PC-3 (cell line): ENCODE results near the gene KRTAP6-3. TPM values are rescaled to one million over a fixed set of nuclear protein-coding genes. Genes with fewer than 3 reads are reported as not detected.

Experiments
- ATAC-seq: fragments of 200-7000 bp; cut with Tn5 transposase; 2 replicates; pipeline ENCODE4 v1.9.1; 2020; ENCODE audit warnings: mild to moderate bottlenecking, moderate library complexity
- BruUV-seq: library from RNA; stranded (reverse); fragments of 400-500 nt; replicated peaks from 2 replicates; lab custom pipeline; 2021; lab: Mats Ljungman, UMichigan
- CTCF ChIA-PET: fragments of 300-600 bp; sonication (Branson Sonifier 250); formaldehyde crosslinking; loops from one replicate; lab custom pipeline; 2022; ENCODE audit warnings: antibody characterized with exemption; lab: Charles Lee
- POLR2A ChIA-PET: fragments of 300-600 bp; sonication (Branson Sonifier 250); formaldehyde crosslinking; loops from one replicate; lab custom pipeline; 2022; ENCODE audit warnings: antibody characterized with exemption; ENCODE audit not compliant: unreplicated experiment; lab: Charles Lee
- DNase-seq: peaks from one replicate; pipeline ENCODE4 v3.0.0-alpha.2; 2015
- H2AFZ ChIP-seq: fragments of 300-600 bp; sonication (generic); 2 replicates; pipeline ENCODE4 v1.6.0; 2016; ENCODE audit warnings: antibody characterized with exemption, low read length
- H3F3A ChIP-seq: fragments of 300-600 bp; sonication (generic); one replicate; pipeline ENCODE4 v1.6.0; 2017; ENCODE audit warnings: antibody characterized with exemption, low read length, control low read depth, mild to moderate bottlenecking; ENCODE audit not compliant: unreplicated experiment
- H3K27ac ChIP-seq: fragments of 300-600 bp; sonication (generic); 2 replicates; pipeline ENCODE4 v1.5.1; 2016; ENCODE audit warnings: mild to moderate bottlenecking, low read length
- H3K27me3 ChIP-seq: fragments of 300-600 bp; sonication (generic); 2 replicates; pipeline ENCODE4 v1.6.1; 2016; ENCODE audit warnings: low read length, mixed read lengths
- H3K36me3 ChIP-seq: fragments of 300-600 bp; sonication (generic); 2 replicates; pipeline ENCODE4 v1.6.1; 2016; ENCODE audit warnings: low read depth, mixed run types, low read length, mixed read lengths
- H3K4me1 ChIP-seq: fragments of 300-600 bp; sonication (generic); 2 replicates; pipeline ENCODE4 v1.5.1; 2016; ENCODE audit warnings: low read length; ENCODE audit not compliant: insufficient read depth
- H3K4me2 ChIP-seq: fragments of 300-600 bp; sonication (generic); 2 replicates; pipeline ENCODE4 v1.6.0; 2016; ENCODE audit warnings: low read length
- H3K4me3 ChIP-seq: fragments of 300-600 bp; sonication (generic); 2 replicates; pipeline ENCODE4 v1.5.1; 2016; ENCODE audit warnings: mild to moderate bottlenecking, low read length, mixed read lengths
- H3K79me2 ChIP-seq: fragments of 300-600 bp; sonication (generic); 2 replicates; pipeline ENCODE4 v1.6.1; 2017; ENCODE audit warnings: low read length, mixed read lengths
- H3K9ac ChIP-seq: fragments of 300-600 bp; sonication (generic); 2 replicates; pipeline ENCODE4 v1.6.0; 2016; ENCODE audit warnings: mild to moderate bottlenecking, low read length
- H3K9me2 ChIP-seq: fragments of 300-600 bp; sonication (generic); replicated peaks from 2 replicates; pipeline ENCODE4 v1.6.1; 2016; ENCODE audit warnings: mixed run types, low read length, mixed read lengths
- H3K9me3 ChIP-seq: fragments of 300-600 bp; sonication (generic); 2 replicates; pipeline ENCODE4 v1.6.1; 2016; ENCODE audit warnings: low read length, mixed read lengths
- H4K20me1 ChIP-seq: fragments of 300-600 bp; sonication (generic); 2 replicates; pipeline ENCODE4 v1.6.1; 2016; ENCODE audit warnings: low read length, mixed read lengths
- CTCF ChIP-seq: fragments of 300-600 bp; sonication (generic); conservative IDR thresholded peaks from 2 replicates; pipeline ENCODE4 v1.5.1; 2017; ENCODE audit warnings: antibody characterized with exemption, low read depth, mild to moderate bottlenecking, low read length
- EZH2 ChIP-seq: fragments of 300-600 bp; sonication (generic); IDR thresholded peaks from one replicate; pipeline ENCODE4 v1.6.1; 2017; ENCODE audit warnings: antibody characterized with exemption, mild to moderate bottlenecking, low read length; ENCODE audit not compliant: unreplicated experiment
- EZH2phosphoT487 ChIP-seq: fragments of 300-600 bp; sonication (generic); IDR thresholded peaks from 2 replicates; pipeline ENCODE4 v1.6.1; 2018; ENCODE audit warnings: mild to moderate bottlenecking, antibody characterized with exemption, low read length, borderline replicate concordance
- intact Hi-C: fragments of 100-400 bp; cut with micrococcal nuclease; formaldehyde crosslinking; loops from 2 replicates; pipeline ENCODE4 v1.9.0; 2023
- total RNA-seq: library from RNA; depleted of rRNA; stranded (reverse); fragments of >200 nt; gene quantifications from 2 replicates; pipeline ENCODE4 v1.2.3, GENCODE V29; 2014

KRTAP6-3 gene
- total RNA-seq, 1 experiment from 2014 or later: not detected

GRCh38 chr21:30620080-30620479 is 27.8 kb downstream of the KRTAP6-3 start:
- Histone ChIP-seq H3F3A (peaks cover 4% of the 10 kb centered on the region), H3K4me1 (peaks cover 44% of the 10 kb centered on the region), H3K9me3 (no peaks in the 10 kb centered on the region), H3K9me2 (no peaks in the 10 kb centered on the region; the same call in 1 of the 2 replicates), H3K9ac (peak overlapping the region; percentile 52), H3K27ac (peak overlapping the region; percentile 88), H3K4me2 (peak overlapping the region; percentile 77), H3K79me2 (no peaks in the 10 kb centered on the region), H4K20me1 (no peaks in the 10 kb centered on the region), H3K27me3 (no peaks in the 10 kb centered on the region), H3K36me3 (no peaks in the 10 kb centered on the region), H2AFZ (peak overlapping the region; percentile 41), H3K4me3 (peak overlapping the region; percentile 30; the same call in 1 of the 2 replicates)
- intact Hi-C loops: loop anchor here (2.0 kb wide), 1 partner anchor 113 kb away; no protein-coding TSS in a partner anchor
- no peak for TF ChIP-seq CTCF
- TF ChIP-seq EZH2: no peak
- no peak for TF ChIP-seq EZH2phosphoT487
- ChIA-PET POLR2A (no interaction called here), CTCF (no interaction called here)
- no TSS peak for BruUV-seq
- ATAC-seq: peak; percentile 65
- DNase-seq: peak; percentile 86

DNA sequence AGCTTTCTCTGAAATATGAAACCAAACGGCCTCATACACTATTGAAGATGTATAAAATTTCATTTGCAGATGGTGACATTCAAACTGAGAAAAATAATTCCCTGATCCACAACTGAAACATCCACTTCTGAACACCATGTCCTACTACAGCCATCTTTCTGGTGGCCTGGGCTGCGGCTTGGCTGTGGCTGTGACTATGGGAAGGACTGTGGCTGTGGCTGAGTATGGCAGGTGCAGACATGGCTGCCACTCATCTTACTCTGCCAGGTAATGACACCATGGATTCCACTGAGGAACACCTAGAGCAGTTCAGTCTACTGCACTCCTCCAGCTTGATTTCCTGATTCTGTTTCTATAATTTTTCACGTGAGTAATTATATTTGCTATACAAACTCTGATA is 28.3 kb downstream of the KRTAP6-3 start, which contains the start of gene KRTAP20-4:
TSS of gene KRTAP20-4 (plus strand) at position 106 of the 400 bp plus-strand sequence.
- H3K9ac ChIP-seq: peak within 1 kb of the TSS; percentile 52
- TF ChIP-seq EZH2: no peak
- no peaks in the 10 kb centered on the region for H3K36me3 ChIP-seq
- peak within 1 kb of the TSS; percentile 77 for H3K4me2 ChIP-seq
- H3K79me2 ChIP-seq: no peaks in the 10 kb centered on the region
- TSS peak; percentile 75 for BruUV-seq
- ChIA-PET CTCF (no interaction called here), POLR2A (no interaction called here)
- no peaks in the 10 kb centered on the region; the same call in 1 of the 2 replicates for H3K9me2 ChIP-seq
- H3K4me3 ChIP-seq: peak within 1 kb of the TSS; percentile 30; the same call in 1 of the 2 replicates
- peaks cover 44% of the 10 kb centered on the region for H3K4me1 ChIP-seq
- no peaks in the 10 kb centered on the region for H4K20me1 ChIP-seq
- H3F3A ChIP-seq: peaks cover 4% of the 10 kb centered on the region
- H2AFZ ChIP-seq: peak within 1 kb of the TSS; percentile 41
- no peaks in the 10 kb centered on the region for H3K9me3 ChIP-seq
- no peak for DNase-seq
- intact Hi-C loops: loop anchor here (2.0 kb wide), 1 partner anchor 112 kb away; no protein-coding TSS in a partner anchor
- H3K27me3 ChIP-seq: no peaks in the 10 kb centered on the region
- peak; percentile 16 for ATAC-seq
- peak within 1 kb of the TSS; percentile 88 for H3K27ac ChIP-seq

DNA sequence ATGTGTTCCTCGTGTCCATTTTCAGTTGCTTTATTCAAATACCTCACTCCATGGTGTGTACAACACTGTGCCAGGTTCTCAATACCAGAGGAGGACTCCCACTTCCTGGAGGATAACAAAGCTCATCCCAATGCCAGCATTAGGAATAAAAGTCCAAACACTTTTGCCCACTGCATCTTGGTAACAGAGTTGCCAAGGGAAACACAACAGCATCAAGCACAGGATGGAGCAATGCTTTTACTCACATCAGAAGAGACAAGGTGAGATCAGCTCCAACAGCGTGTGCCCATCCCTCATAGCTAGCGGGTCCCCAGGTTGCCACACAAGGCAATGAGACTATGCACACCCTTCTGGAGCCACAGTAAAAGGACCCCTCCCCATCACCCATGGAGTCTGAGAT is 31.1 kb downstream of the KRTAP6-3 start:
- H3K79me2 ChIP-seq: no peaks in the 10 kb centered on the region
- H3K36me3 ChIP-seq: no peaks in the 10 kb centered on the region
- no peaks in the 10 kb centered on the region for H3K27me3 ChIP-seq
- POLR2A ChIA-PET: interaction anchor here (0.7 kb wide), 1 partner anchor 1655 kb away, joined by 22 read pairs; no protein-coding TSS in a partner anchor
- H3K9ac ChIP-seq: no peak overlapping the region
- CTCF ChIA-PET: interaction anchor here (1.2 kb wide), 1 partner anchor 126 kb away, joined by 3 read pairs; no protein-coding TSS in a partner anchor
- intact Hi-C loops: no loop called here
- H3F3A ChIP-seq: peaks cover 4% of the 10 kb centered on the region
- no peak overlapping the region for H3K27ac ChIP-seq
- H3K4me3 ChIP-seq: no peak overlapping the region
- H4K20me1 ChIP-seq: no peaks in the 10 kb centered on the region
- DNase-seq (peak; percentile 12), ATAC-seq (no peak)
- H2AFZ ChIP-seq: no peak overlapping the region
- no peak overlapping the region for H3K4me2 ChIP-seq
- H3K4me1 ChIP-seq: peaks cover 47% of the 10 kb centered on the region
- no TSS peak for BruUV-seq
- TF ChIP-seq EZH2phosphoT487: no peak
- no peak for TF ChIP-seq EZH2
- no peaks in the 10 kb centered on the region for H3K9me3 ChIP-seq
- no peaks in the 10 kb centered on the region for H3K9me2 ChIP-seq
